ENCODE measurements around the gene KIAA1671. TPM values are rescaled to one million over a fixed set of nuclear protein-coding genes. Genes with fewer than 3 reads are reported as not detected.

The KIAA1671 gene
- polyA plus RNA-seq, 1 donor from 2014 or later = 3.0 TPM

DNA sequence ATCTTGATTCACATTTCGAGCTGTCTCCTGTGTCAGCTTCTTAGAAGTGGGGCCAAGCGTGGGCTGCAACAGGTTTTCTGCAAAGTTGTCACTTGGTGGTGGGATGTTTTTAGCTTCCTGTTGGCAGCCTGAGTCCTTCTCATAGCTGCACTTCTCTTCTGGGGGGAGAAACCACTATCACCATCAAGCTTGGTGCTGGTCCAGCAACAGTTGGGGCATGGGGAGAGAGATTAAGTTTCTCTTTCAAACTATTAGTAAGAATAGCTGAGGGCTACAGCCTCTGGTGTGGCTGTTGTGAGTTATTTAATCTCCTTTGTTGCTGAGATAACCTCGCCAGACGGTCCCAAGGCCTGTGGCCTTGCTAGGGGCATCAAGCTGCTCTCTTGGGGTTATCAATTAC lies 123.8 kb downstream of the KIAA1671 start:
- TF ChIP-seq RAD21 (conservative IDR thresholded peaks at IDR 0.05) (no peak), TAF1 (IDR thresholded peaks at IDR 0.05; ENCODE audit: low read depth) (no peak), POLR2AphosphoS5 (IDR thresholded peaks at IDR 0.05) (no peak)
- TF ChIP-seq, protein P1, sequence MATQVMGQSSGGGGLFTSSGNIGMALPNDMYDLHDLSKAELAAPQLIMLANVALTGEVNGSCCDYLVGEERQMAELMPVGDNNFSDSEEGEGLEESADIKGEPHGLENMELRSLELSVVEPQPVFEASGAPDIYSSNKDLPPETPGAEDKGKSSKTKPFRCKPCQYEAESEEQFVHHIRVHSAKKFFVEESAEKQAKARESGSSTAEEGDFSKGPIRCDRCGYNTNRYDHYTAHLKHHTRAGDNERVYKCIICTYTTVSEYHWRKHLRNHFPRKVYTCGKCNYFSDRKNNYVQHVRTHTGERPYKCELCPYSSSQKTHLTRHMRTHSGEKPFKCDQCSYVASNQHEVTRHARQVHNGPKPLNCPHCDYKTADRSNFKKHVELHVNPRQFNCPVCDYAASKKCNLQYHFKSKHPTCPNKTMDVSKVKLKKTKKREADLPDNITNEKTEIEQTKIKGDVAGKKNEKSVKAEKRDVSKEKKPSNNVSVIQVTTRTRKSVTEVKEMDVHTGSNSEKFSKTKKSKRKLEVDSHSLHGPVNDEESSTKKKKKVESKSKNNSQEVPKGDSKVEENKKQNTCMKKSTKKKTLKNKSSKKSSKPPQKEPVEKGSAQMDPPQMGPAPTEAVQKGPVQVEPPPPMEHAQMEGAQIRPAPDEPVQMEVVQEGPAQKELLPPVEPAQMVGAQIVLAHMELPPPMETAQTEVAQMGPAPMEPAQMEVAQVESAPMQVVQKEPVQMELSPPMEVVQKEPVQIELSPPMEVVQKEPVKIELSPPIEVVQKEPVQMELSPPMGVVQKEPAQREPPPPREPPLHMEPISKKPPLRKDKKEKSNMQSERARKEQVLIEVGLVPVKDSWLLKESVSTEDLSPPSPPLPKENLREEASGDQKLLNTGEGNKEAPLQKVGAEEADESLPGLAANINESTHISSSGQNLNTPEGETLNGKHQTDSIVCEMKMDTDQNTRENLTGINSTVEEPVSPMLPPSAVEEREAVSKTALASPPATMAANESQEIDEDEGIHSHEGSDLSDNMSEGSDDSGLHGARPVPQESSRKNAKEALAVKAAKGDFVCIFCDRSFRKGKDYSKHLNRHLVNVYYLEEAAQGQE (IDR thresholded peaks at IDR 0.05; ENCODE audit: borderline replicate concordance) = no peak
- no peaks in the 10 kb centered on the region for H4K20me1 ChIP-seq (ENCODE audit: insufficient read depth)

DNA sequence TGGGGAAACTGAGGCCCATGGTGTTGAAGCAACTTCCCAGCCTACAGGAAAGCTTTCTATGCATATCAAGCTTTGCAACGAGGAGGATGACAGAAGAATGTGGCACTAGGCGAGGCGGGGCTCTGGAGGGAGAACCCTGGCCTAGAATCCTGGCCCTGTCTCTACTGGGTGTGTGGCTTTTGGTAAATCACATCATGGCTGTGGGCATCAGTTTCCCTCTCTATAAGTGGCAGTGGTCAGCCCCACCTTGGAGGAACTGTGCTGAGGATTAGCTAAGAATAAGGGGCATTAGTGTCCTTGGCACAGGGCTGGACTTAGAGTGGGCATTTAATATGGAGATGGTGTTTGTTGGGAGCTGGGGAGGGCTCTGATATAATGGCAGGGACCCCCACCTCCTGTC lies 124.5 kb downstream of the KIAA1671 start:
- Histone ChIP-seq H3K27ac (ENCODE audit: low read length) (no peak overlapping the region), H3K9me2 (ENCODE audit: insufficient read depth, low read length) (no peaks in the 10 kb centered on the region), H3F3A (ENCODE audit: insufficient read depth, low read length, poor library complexity, severe bottlenecking) (no peaks in the 10 kb centered on the region), H3K36me3 (ENCODE audit: insufficient read depth, low read length) (no peaks in the 10 kb centered on the region), H2AFZ (ENCODE audit: low read depth, low read length) (no peak overlapping the region), H3K9me3 (ENCODE audit: low read length) (no peaks in the 10 kb centered on the region), H3K9ac (ENCODE audit: low read length) (no peak overlapping the region), H3K27me3 (ENCODE audit: insufficient read depth, low read depth, low read length) (no peaks in the 10 kb centered on the region), H4K20me1 (ENCODE audit: insufficient read depth) (no peaks in the 10 kb centered on the region), H3K4me3 (ENCODE audit: low read length) (no peak overlapping the region), H3K4me2 (ENCODE audit: low read length) (no peak overlapping the region), H3K79me2 (replicated peaks; ENCODE audit: insufficient read depth, low read length) (no peaks in the 10 kb centered on the region)
- TF ChIP-seq, protein P2, sequence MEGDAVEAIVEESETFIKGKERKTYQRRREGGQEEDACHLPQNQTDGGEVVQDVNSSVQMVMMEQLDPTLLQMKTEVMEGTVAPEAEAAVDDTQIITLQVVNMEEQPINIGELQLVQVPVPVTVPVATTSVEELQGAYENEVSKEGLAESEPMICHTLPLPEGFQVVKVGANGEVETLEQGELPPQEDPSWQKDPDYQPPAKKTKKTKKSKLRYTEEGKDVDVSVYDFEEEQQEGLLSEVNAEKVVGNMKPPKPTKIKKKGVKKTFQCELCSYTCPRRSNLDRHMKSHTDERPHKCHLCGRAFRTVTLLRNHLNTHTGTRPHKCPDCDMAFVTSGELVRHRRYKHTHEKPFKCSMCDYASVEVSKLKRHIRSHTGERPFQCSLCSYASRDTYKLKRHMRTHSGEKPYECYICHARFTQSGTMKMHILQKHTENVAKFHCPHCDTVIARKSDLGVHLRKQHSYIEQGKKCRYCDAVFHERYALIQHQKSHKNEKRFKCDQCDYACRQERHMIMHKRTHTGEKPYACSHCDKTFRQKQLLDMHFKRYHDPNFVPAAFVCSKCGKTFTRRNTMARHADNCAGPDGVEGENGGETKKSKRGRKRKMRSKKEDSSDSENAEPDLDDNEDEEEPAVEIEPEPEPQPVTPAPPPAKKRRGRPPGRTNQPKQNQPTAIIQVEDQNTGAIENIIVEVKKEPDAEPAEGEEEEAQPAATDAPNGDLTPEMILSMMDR (IDR thresholded peaks at IDR 0.05; ENCODE audit: poor library complexity, severe bottlenecking) = no peak
- TF ChIP-seq, protein P1 (IDR thresholded peaks at IDR 0.05; ENCODE audit: borderline replicate concordance) = no peak
- TF ChIP-seq RAD21 (conservative IDR thresholded peaks at IDR 0.05) = no peak
- TF ChIP-seq EP300 (conservative IDR thresholded peaks at IDR 0.05; ENCODE audit: poor library complexity, severe bottlenecking) = no peak
- TF ChIP-seq EZH2 (IDR thresholded peaks at IDR 0.05; ENCODE audit: borderline replicate concordance, insufficient read depth, low read length, poor library complexity, severe bottlenecking) = no peak
- no peak for TF ChIP-seq MXI1 (conservative IDR thresholded peaks at IDR 0.05; ENCODE audit: poor library complexity, severe bottlenecking)
- no peak for TF ChIP-seq POLR2AphosphoS5 (IDR thresholded peaks at IDR 0.05)
- TF ChIP-seq SMC3 (conservative IDR thresholded peaks at IDR 0.05; ENCODE audit: poor library complexity) = no peak
- no peak for TF ChIP-seq TAF1 (IDR thresholded peaks at IDR 0.05; ENCODE audit: low read depth)

More for the DNA sequence above, 123.8 kb downstream of the KIAA1671 start:
- no peak overlapping the region for H3K4me3 ChIP-seq (ENCODE audit: low read length)
- no peaks in the 10 kb centered on the region for H3K36me3 ChIP-seq (ENCODE audit: insufficient read depth, low read length)
- H3K27ac ChIP-seq (ENCODE audit: low read length) = no peak overlapping the region
- H3K4me2 ChIP-seq (ENCODE audit: low read length) = no peak overlapping the region
- no peak overlapping the region for H3K9ac ChIP-seq (ENCODE audit: low read length)
- H3K9me3 ChIP-seq (ENCODE audit: low read length) = no peaks in the 10 kb centered on the region
- H3K9me2 ChIP-seq (ENCODE audit: insufficient read depth, low read length) = no peaks in the 10 kb centered on the region
- no peaks in the 10 kb centered on the region for H3K79me2 ChIP-seq (replicated peaks; ENCODE audit: insufficient read depth, low read length)
- H3K27me3 ChIP-seq (ENCODE audit: insufficient read depth, low read depth, low read length) = no peaks in the 10 kb centered on the region
- no peaks in the 10 kb centered on the region for H3F3A ChIP-seq (ENCODE audit: insufficient read depth, low read length, poor library complexity, severe bottlenecking)
- no peak overlapping the region for H2AFZ ChIP-seq (ENCODE audit: low read depth, low read length)
